HG02571 (cell line): Measurements from ENCODE around the gene JAK1.

Experiments used
- ATAC-seq: cut with Tn5 transposase; IDR thresholded peaks from one replicate; pipeline ENCODE4 v1.9.1; 2021; ENCODE audit warnings: mild to moderate bottlenecking, moderate library complexity; ENCODE audit not compliant: unreplicated experiment

JAK1 gene

DNA sequence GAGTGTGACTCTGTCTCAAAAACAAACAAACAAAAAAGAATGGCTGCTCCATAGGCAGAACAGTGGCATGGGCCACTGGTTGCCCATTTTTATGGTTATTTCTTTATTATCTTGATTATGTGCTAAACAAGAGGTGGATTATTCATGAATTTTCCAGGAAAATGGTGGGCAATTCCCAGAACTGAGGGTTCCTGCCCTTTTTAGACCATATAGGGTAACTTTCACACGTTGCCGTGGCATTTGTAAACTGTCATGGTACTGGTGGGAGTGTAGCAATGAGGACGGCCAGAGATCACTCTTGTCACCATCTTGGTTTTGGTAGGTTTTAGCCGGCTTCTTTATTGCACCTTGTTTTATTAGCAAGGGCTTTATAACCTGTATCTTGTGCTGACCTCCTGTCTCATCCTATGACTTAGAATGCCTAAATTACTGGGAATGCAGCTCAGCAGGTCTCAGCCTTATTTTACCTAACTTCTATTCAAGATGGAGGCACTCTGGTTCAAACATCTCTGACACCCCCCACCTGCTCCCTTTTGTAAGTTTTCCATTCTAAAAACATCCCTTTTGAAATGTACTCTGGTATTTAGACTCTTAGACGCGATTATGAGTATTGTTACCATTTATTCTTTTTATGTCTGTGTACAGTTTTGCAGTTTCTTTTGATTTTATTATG is 164.4 kb downstream of the JAK1 start:
- ATAC-seq = no peak

DNA sequence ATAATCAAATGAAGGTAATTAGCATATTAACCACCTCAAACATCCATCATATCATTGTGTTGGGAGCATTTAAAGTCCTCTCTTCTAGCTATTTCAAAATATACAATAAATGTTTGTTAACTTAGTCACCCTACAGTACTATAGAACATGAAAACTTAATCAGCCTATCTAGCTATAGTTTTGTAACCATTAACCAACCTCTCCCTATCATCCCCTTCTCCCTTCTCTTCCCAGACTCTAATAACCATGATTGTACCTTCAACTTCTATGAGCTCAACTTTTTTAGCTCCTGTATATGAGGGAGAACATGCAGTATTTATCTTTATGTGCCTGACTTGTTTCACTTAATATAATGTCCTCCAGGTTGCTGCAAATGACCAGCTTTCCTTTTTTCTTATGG is 167.5 kb downstream of the JAK1 start:
- no peak for ATAC-seq

DNA sequence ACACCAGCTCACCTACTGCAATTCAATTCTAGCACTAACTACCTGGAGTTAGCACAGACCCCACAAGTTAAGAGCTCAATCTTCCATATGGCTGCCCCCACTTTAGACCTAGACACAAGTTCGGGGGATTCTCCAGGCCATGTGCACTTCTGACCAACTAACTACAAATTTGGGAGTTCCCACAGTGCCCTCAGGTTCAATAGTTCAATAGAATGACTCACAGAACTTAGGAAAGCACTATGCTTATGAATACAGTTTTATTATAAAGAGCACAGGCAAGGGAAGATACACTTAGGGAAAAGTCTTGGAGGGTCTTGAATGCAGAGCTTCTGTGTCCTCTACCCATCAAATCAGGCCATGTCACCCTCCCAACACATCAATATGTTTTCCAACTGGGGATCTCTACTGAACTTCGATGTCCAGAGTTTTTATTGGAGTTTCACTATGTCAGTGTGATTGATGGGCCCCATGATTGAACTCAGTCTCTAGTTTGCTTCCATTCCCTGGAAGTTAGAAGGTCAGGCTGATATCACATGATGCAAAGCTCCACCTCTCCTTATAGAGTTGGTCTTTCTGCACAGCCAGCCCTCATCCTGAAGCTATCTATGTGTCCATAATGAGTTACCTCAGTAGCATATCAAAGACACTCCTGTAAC is 175.4 kb downstream of the JAK1 start:
- no peak for ATAC-seq
